Left lung (tissue), 10 donors: ENCODE measurements around the gene ZNF543. TPM values are rescaled to one million over a fixed set of nuclear protein-coding genes. Genes with fewer than 3 reads are reported as not detected.

Experiments
- ATAC-seq: fragments of 200-7000 bp; cut with Tn5 transposase; one replicate; pipeline ENCODE4 v1.9.1; 2020; ENCODE audit warnings: moderate library complexity
- DNase-seq, 4 donors: peaks; one replicate each; pipeline ENCODE4 v3.0.0-alpha.2; 2013 to 2020
- H3K27ac ChIP-seq, 2 donors: fragments of 200-600 bp; sonication (generic) in 1 of 2; one replicate each; pipeline versions ENCODE4 v1.5.0 to v1.8.0; 2020 to 2021
- H3K27me3 ChIP-seq, 2 donors: fragments of 200-600 bp; sonication (generic) in 1 of 2; one replicate each; pipeline versions ENCODE4 v1.5.0 to v1.8.0; 2020 to 2021
- H3K36me3 ChIP-seq, 2 donors: fragments of 200-600 bp; sonication (generic) in 1 of 2; one replicate each; pipeline versions ENCODE4 v1.5.0 to v1.8.0; 2020 to 2021
- H3K4me1 ChIP-seq, 2 donors: fragments of 200-600 bp; one replicate each; pipeline ENCODE4 v1.8.0; 2021
- H3K4me3 ChIP-seq, 2 donors: fragments of 200-600 bp; sonication (generic) in 1 of 2; one replicate each; pipeline versions ENCODE4 v1.5.0 to v1.8.0; 2020 to 2021; ENCODE audit warnings: mild to moderate bottlenecking in 1 of 2
- H3K9me3 ChIP-seq, 2 donors: fragments of 200-600 bp; sonication (generic) in 1 of 2; one replicate each; pipeline versions ENCODE4 v1.5.0 to v1.8.0; 2020 to 2021
- intact Hi-C, 2 donors: fragments of 100-400 bp; cut with DNase I; formaldehyde crosslinking; loops; one replicate each; pipeline versions ENCODE4 v1.11.2 to v1.14.2; 2022
- polyA plus RNA-seq, 6 donors: library from polyadenylated mRNA; unstranded; fragments of 120-200 nt; gene quantifications; one replicate each; pipeline ENCODE4 v1.2.1, GENCODE V29; 2013; ENCODE audit not compliant: insufficient read length in 6 of 6
- total RNA-seq, 2 donors: library from RNA; stranded (reverse); fragmentation: NEBNext Ultra II Directional; extraction: Animal tissue kit (Norgen Biotek cat#: 25700); gene quantifications; one replicate each; pipeline ENCODE4 v1.2.1, GENCODE V29; 2021
- TF ChIP-seq, protein P1 (sequence below), 2 donors: fragments of 200-600 bp; sonication (generic) in 1 of 2; IDR thresholded peaks; one replicate each; pipeline versions ENCODE4 v1.5.0 to v1.8.0; 2021; ENCODE audit warnings: antibody characterized with exemption in 2 of 2
- donor health status: DM: no; HTN: yes; CAD: no.
- donor health status: DM: no; HTN: no; CAD: no.

Gene ZNF543
- total and polyA plus RNA-seq, 8 donors: 6.6 to 11.6 (median 10.0) TPM

- TF ChIP-seq, protein P1, sequence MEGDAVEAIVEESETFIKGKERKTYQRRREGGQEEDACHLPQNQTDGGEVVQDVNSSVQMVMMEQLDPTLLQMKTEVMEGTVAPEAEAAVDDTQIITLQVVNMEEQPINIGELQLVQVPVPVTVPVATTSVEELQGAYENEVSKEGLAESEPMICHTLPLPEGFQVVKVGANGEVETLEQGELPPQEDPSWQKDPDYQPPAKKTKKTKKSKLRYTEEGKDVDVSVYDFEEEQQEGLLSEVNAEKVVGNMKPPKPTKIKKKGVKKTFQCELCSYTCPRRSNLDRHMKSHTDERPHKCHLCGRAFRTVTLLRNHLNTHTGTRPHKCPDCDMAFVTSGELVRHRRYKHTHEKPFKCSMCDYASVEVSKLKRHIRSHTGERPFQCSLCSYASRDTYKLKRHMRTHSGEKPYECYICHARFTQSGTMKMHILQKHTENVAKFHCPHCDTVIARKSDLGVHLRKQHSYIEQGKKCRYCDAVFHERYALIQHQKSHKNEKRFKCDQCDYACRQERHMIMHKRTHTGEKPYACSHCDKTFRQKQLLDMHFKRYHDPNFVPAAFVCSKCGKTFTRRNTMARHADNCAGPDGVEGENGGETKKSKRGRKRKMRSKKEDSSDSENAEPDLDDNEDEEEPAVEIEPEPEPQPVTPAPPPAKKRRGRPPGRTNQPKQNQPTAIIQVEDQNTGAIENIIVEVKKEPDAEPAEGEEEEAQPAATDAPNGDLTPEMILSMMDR (IDR thresholded peaks at IDR 0.05): no peak
- H3K9me3 ChIP-seq: peaks cover 0 to 17% of the 10 kb centered on the region in 2 donors
- peaks cover 6 to 16% of the 10 kb centered on the region in 2 donors for H3K4me1 ChIP-seq
- H3K4me3 ChIP-seq: peak within 1 kb of the TSS; percentile 76 to 95
- H3K36me3 ChIP-seq: peaks cover 0 to 31% of the 10 kb centered on the region in 2 donors
- DNase-seq: peak; percentile 95 to 98 (median 96)
- intact Hi-C loops: no loop called here
- H3K27ac ChIP-seq: peak within 1 kb of the TSS; percentile 41 to 53
- H3K27me3 ChIP-seq: peaks cover 0 to 5% of the 10 kb centered on the region in 2 donors
- ATAC-seq: peak; percentile 100
Observed at GRCh38 chr19:57350877-57351805, 30.9 kb downstream of the ZNF543 start, which contains the start of gene ZNF304. Gene ZNF304, plus strand, starts transcription at chr19:57351271. Its CDS starts 394 bp downstream, at chr19:57351665.

DNA sequence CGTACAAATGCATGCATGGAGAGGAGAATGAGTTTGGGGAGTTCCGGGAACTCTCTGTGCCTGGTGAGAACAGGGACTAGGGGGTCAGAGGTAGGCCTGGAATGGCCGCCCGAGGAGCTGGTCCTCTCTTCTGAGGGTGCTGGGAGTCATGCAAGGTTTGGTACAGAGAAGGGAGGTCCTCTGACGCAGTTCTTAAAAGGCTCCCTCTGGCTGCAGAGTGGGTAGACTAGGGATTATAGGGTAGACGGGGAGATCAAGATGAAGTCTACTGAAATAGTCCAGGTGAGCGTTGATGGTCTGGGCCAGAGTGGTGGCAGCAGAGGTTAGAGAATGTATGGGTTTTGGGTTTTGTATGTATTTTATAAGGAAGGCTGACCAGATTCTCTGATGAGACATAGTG lies 31.6 kb downstream of the ZNF543 start:
- Histone ChIP-seq H3K9me3 (peaks cover 0 to 24% of the 10 kb centered on the region in 2 donors), H3K4me3 (peak overlapping the region; percentile 76 to 95), H3K36me3 (peaks cover 0 to 38% of the 10 kb centered on the region in 2 donors), H3K4me1 (peaks cover 6 to 16% of the 10 kb centered on the region in 2 donors), H3K27ac (no peak overlapping the region), H3K27me3 (no peaks in the 10 kb centered on the region)
- TF ChIP-seq, protein P1 (IDR thresholded peaks at IDR 0.05): no peak
- DNase-seq (no peak), ATAC-seq (no peak)
- intact Hi-C loops: no loop called here

DNA sequence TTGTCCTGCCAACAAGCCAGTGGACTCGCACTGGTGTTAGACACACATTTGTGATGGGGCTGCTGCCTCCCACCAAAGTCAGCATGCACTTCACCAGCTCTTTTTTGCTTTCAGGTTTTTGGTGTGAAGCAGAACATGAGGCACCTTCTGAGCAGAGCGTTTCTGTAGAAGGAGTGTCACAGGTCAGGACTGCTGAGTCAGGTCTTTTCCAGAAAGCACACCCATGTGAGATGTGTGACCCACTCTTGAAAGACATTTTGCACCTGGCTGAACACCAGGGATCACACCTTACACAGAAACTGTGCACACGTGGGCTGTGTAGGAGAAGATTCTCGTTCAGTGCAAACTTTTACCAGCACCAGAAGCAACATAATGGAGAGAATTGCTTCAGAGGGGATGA lies 35.6 kb downstream of the ZNF543 start:
- Histone ChIP-seq H3K36me3 (peaks cover 0 to 62% of the 10 kb centered on the region in 2 donors), H3K27me3 (no peaks in the 10 kb centered on the region), H3K27ac (no peak overlapping the region), H3K4me3 (no peak overlapping the region), H3K4me1 (peaks cover 6 to 16% of the 10 kb centered on the region in 2 donors), H3K9me3 (peaks cover 0 to 57% of the 10 kb centered on the region in 2 donors)
- TF ChIP-seq, protein P1 (IDR thresholded peaks at IDR 0.05): no peak
- intact Hi-C loops: no loop called here
- no peak for ATAC-seq
- no peak for DNase-seq

DNA sequence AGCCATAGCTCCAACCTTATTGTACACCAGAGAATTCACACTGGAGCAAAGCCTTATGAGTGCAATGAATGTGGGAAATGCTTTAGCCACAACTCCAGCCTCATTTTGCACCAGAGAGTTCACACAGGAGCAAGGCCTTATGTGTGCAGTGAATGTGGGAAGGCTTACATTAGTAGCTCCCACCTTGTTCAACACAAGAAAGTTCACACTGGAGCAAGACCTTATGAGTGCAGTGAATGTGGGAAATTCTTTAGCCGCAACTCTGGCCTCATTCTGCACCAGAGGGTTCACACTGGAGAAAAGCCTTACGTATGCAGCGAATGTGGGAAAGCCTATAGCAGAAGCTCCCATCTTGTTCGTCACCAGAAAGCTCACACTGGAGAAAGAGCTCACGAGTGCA lies 37.1 kb downstream of the ZNF543 start:
- peaks cover 0 to 72% of the 10 kb centered on the region in 2 donors for H3K9me3 ChIP-seq
- DNase-seq (no peak), ATAC-seq (no peak)
- H3K4me1 ChIP-seq: peaks cover 0 to 8% of the 10 kb centered on the region in 2 donors
- no peak overlapping the region for H3K4me3 ChIP-seq
- TF ChIP-seq, protein P1 (IDR thresholded peaks at IDR 0.05): no peak
- intact Hi-C loops: no loop called here
- peaks cover 0 to 62% of the 10 kb centered on the region in 2 donors for H3K36me3 ChIP-seq
- H3K27me3 ChIP-seq: no peaks in the 10 kb centered on the region
- no peak overlapping the region for H3K27ac ChIP-seq

DNA sequence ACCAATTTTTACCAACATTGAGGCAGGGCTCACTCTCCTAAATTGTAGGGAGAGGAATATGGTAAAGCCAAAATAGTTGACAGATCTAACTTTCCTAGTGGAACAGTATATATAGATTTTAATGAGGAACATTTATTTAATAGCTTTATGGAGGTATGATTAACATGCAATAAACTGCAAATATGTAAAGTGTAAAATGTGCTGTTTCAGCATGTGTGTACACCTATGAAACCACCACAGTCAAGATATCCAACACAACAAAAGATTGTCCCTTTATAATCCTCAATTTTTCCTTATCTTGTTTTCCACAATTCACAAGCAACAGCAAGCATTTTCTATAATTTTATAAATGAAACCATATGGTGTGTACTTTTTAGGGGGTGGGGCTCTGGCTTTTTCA lies 39.0 kb downstream of the ZNF543 start:
- H3K4me1 ChIP-seq: peaks cover 5 to 12% of the 10 kb centered on the region in 2 donors
- no peak for DNase-seq
- H3K4me3 ChIP-seq: no peak overlapping the region
- H3K27me3 ChIP-seq: no peaks in the 10 kb centered on the region
- no peak for ATAC-seq
- TF ChIP-seq, protein P1 (IDR thresholded peaks at IDR 0.05): no peak
- peaks cover 0 to 70% of the 10 kb centered on the region in 2 donors for H3K9me3 ChIP-seq
- H3K36me3 ChIP-seq: peaks cover 0 to 49% of the 10 kb centered on the region in 2 donors
- intact Hi-C loops: no loop called here
- no peak overlapping the region for H3K27ac ChIP-seq
